ENCODE measurements around the gene BIRC6. TPM values are rescaled to one million over a fixed set of nuclear protein-coding genes. Genes with fewer than 3 reads are reported as not detected.

BIRC6 gene
- total and polyA plus RNA-seq, 2 donors (not counting 1 experiment from before 2014, with no cell fraction given) = 41.7 to 166 TPM

DNA sequence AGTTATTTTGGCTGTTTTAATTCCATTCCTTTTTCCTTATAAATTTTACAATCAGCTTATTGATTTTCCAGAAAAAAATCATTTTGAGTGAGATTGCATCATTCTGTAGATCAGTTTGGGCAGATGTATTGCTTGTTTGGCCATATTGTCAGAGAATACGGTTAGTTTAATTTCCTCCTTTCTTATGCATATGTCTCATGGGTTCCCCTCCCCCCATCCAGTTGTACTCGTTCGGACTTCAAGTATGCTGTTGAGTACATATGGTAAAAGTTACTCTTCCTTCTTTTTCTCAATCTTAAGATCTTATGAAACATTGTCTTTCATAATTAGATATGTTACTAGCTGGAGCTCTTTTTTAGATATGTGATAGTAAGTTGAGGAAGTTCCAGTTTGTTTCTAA is 139.8 kb downstream of the BIRC6 start:
- Histone ChIP-seq H3K27me3 (replicated peaks in 1 of 4; ENCODE audit: control extremely low read depth in 1 of 4, control insufficient read depth in 3 of 4, insufficient read depth in 4 of 4, low read length in 3 of 4) (no peaks in the 10 kb centered on the region), H4K20me1 (ENCODE audit: control insufficient read depth, insufficient read depth, low read length, poor library complexity, severe bottlenecking) (no peaks in the 10 kb centered on the region), H3K4me2 (replicated peaks; ENCODE audit: low read depth, low read length, poor library complexity, severe bottlenecking) (no peak overlapping the region), H3K9ac (ENCODE audit: low read length) (no peak overlapping the region), H3K4me3 (ENCODE audit: control extremely low read depth in 1 of 5, extremely low read depth in 1 of 5, insufficient read depth in 1 of 5, low read depth in 2 of 5, low read length in 4 of 5) (no peak overlapping the region), H3K9me3 (ENCODE audit: control extremely low read depth in 1 of 3, control insufficient read depth in 2 of 3, insufficient read depth in 1 of 3, low read length in 2 of 3) (no peaks in the 10 kb centered on the region), H3K27ac (ENCODE audit: low read length in 2 of 2) (peak overlapping the region in 1 of 2 donors; percentile 82), H3K4me1 (ENCODE audit: control insufficient read depth in 2 of 2, insufficient read depth in 2 of 2, low read length in 2 of 2) (peaks cover 6 to 8% of the 10 kb centered on the region in 2 donors), H3K79me2 (ENCODE audit: control insufficient read depth, insufficient read depth, low read length) (no peaks in the 10 kb centered on the region), H2AFZ (ENCODE audit: insufficient read depth, low read depth, low read length, poor library complexity, severe bottlenecking) (no peak overlapping the region), H3K36me3 (replicated peaks in 1 of 2; ENCODE audit: control extremely low read depth in 1 of 2, control insufficient read depth in 1 of 2, extremely low read depth in 1 of 2, insufficient read depth in 2 of 2, low read length in 1 of 2) (peaks cover 8 to 22% of the 10 kb centered on the region in 2 experiments)
- no peak for ATAC-seq (ENCODE audit: low read depth)
- POLR2A ChIA-PET = no interaction called here
- TF ChIP-seq, protein P1, sequence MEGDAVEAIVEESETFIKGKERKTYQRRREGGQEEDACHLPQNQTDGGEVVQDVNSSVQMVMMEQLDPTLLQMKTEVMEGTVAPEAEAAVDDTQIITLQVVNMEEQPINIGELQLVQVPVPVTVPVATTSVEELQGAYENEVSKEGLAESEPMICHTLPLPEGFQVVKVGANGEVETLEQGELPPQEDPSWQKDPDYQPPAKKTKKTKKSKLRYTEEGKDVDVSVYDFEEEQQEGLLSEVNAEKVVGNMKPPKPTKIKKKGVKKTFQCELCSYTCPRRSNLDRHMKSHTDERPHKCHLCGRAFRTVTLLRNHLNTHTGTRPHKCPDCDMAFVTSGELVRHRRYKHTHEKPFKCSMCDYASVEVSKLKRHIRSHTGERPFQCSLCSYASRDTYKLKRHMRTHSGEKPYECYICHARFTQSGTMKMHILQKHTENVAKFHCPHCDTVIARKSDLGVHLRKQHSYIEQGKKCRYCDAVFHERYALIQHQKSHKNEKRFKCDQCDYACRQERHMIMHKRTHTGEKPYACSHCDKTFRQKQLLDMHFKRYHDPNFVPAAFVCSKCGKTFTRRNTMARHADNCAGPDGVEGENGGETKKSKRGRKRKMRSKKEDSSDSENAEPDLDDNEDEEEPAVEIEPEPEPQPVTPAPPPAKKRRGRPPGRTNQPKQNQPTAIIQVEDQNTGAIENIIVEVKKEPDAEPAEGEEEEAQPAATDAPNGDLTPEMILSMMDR (IDR thresholded peaks at IDR 0.05) = no peak
- no peak for TF ChIP-seq EZH2 (IDR thresholded peaks at IDR 0.05; ENCODE audit: borderline replicate concordance, insufficient read depth, low read depth, low read length, poor library complexity, severe bottlenecking)
- intact Hi-C loops (cut with micrococcal nuclease) = no loop called here
- CTCF ChIA-PET = no interaction called here
- Mint-ChIP-seq H3K9me3 (ENCODE audit: insufficient read depth) (no peaks in the 10 kb centered on the region), H3K27ac (no peak overlapping the region), H3K27me3 (no peaks in the 10 kb centered on the region), H3K4me3 (no peak overlapping the region), H3K4me1 (peaks cover 14% of the 10 kb centered on the region)
- DNase-seq = no peak
- no CpG with 5 or more reads among the region's 3 CpGs for WGBS (ENCODE audit: insufficient coverage)

DNA sequence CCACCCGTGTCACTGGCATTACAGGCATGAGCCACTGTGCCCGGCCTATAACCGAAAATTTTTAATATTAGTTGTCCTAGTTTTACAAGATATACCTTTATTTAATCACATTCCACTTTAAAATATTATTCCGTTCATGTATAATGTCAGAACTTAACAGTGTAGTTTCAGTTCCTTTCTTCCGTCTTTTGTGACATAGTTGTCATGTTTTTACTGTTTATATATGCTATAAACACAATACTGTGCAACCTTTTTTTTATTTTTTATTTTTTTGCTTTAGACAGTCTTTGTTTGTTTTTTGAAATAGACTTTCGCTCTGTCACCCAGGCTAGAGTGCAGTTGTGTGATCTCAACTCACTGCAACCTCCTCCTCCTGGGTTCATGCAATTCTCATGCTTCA is 141.5 kb downstream of the BIRC6 start:
- Mint-ChIP-seq H3K27me3 (no peaks in the 10 kb centered on the region), H3K27ac (peak overlapping the region; percentile 84), H3K4me1 (peaks cover 14% of the 10 kb centered on the region), H3K4me3 (no peak overlapping the region), H3K9me3 (ENCODE audit: insufficient read depth) (no peaks in the 10 kb centered on the region)
- no peaks in the 10 kb centered on the region for H3K79me2 ChIP-seq (ENCODE audit: control insufficient read depth, insufficient read depth, low read length)
- ATAC-seq (ENCODE audit: low read depth) = no peak
- H3K4me1 ChIP-seq (ENCODE audit: control insufficient read depth in 2 of 2, insufficient read depth in 2 of 2, low read length in 2 of 2) = peaks cover 6 to 8% of the 10 kb centered on the region in 2 donors
- no CpG with 5 or more reads among the region's 6 CpGs for WGBS (ENCODE audit: insufficient coverage)
- H3K9ac ChIP-seq (ENCODE audit: low read length) = no peak overlapping the region
- H2AFZ ChIP-seq (ENCODE audit: insufficient read depth, low read depth, low read length, poor library complexity, severe bottlenecking) = no peak overlapping the region
- peak; percentile 15 for DNase-seq
- peak overlapping the region; percentile 19 to 82 for H3K27ac ChIP-seq (ENCODE audit: low read length in 2 of 2)
- POLR2A ChIA-PET = no interaction called here
- H3K27me3 ChIP-seq (replicated peaks in 1 of 4; ENCODE audit: control extremely low read depth in 1 of 4, control insufficient read depth in 3 of 4, insufficient read depth in 4 of 4, low read length in 3 of 4) = no peaks in the 10 kb centered on the region
- no peaks in the 10 kb centered on the region for H4K20me1 ChIP-seq (ENCODE audit: control insufficient read depth, insufficient read depth, low read length, poor library complexity, severe bottlenecking)
- intact Hi-C loops (cut with micrococcal nuclease) = no loop called here
- TF ChIP-seq EZH2 (IDR thresholded peaks at IDR 0.05; ENCODE audit: borderline replicate concordance, insufficient read depth, low read depth, low read length, poor library complexity, severe bottlenecking) = no peak
- TF ChIP-seq, protein P1 (IDR thresholded peaks at IDR 0.05) = no peak
- H3K4me3 ChIP-seq (ENCODE audit: control extremely low read depth in 1 of 5, extremely low read depth in 1 of 5, insufficient read depth in 1 of 5, low read depth in 2 of 5, low read length in 4 of 5) = no peak overlapping the region
- H3K36me3 ChIP-seq (replicated peaks in 1 of 2; ENCODE audit: control extremely low read depth in 1 of 2, control insufficient read depth in 1 of 2, extremely low read depth in 1 of 2, insufficient read depth in 2 of 2, low read length in 1 of 2) = peaks cover 7 to 36% of the 10 kb centered on the region in 2 experiments
- CTCF ChIA-PET = no interaction called here
- H3K9me3 ChIP-seq (ENCODE audit: control extremely low read depth in 1 of 3, control insufficient read depth in 2 of 3, insufficient read depth in 1 of 3, low read length in 2 of 3) = no peaks in the 10 kb centered on the region
- no peak overlapping the region for H3K4me2 ChIP-seq (replicated peaks; ENCODE audit: low read depth, low read length, poor library complexity, severe bottlenecking)
